Subcutaneous adipose tissue (tissue), 4 donors: Measurements from ENCODE around the gene AICDA. TPM values are rescaled to one million over a fixed set of nuclear protein-coding genes. Genes with fewer than 3 reads are reported as not detected.

Experiments
- total RNA-seq, 4 donors: library from RNA; depleted of rRNA; stranded (reverse); fragments of >200 nt; gene quantifications; one replicate each; pipeline ENCODE4 v1.1.0, GENCODE V29; 2016
- TF ChIP-seq, protein P1 (sequence below): fragments of 450-650 bp; IDR thresholded peaks from one replicate; pipeline ENCODE4 v1.5.1; 2016; ENCODE audit warnings: low read depth, mild to moderate bottlenecking, control low read depth, antibody characterized with exemption, moderate library complexity

AICDA gene
- total RNA-seq, 4 donors from 2014 or later, result 1.0 to 4.8 (median 3.9) TPM; not detected in 1

DNA sequence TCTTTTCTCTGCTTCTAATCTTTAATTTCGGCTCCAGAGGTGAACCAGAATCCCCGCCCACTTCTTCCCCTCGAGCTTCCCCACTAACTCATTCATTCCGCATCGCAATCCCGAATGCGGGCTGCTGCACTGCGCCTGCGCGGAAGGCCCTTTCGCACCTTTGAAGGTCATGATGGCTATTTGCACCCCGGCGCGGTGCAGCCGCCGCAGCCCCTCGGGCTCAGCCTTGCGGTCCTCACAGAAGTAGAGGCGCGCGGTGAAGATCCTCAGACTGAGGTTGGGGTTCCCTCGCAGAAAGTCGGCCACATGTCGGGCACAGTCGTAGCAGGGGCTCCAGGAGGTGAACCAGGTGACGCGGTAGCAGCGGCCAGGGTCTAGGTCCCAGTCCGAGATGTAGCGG lies 7.6 kb downstream of the AICDA start:
- TF ChIP-seq, protein P1, sequence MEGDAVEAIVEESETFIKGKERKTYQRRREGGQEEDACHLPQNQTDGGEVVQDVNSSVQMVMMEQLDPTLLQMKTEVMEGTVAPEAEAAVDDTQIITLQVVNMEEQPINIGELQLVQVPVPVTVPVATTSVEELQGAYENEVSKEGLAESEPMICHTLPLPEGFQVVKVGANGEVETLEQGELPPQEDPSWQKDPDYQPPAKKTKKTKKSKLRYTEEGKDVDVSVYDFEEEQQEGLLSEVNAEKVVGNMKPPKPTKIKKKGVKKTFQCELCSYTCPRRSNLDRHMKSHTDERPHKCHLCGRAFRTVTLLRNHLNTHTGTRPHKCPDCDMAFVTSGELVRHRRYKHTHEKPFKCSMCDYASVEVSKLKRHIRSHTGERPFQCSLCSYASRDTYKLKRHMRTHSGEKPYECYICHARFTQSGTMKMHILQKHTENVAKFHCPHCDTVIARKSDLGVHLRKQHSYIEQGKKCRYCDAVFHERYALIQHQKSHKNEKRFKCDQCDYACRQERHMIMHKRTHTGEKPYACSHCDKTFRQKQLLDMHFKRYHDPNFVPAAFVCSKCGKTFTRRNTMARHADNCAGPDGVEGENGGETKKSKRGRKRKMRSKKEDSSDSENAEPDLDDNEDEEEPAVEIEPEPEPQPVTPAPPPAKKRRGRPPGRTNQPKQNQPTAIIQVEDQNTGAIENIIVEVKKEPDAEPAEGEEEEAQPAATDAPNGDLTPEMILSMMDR, result no peak

DNA sequence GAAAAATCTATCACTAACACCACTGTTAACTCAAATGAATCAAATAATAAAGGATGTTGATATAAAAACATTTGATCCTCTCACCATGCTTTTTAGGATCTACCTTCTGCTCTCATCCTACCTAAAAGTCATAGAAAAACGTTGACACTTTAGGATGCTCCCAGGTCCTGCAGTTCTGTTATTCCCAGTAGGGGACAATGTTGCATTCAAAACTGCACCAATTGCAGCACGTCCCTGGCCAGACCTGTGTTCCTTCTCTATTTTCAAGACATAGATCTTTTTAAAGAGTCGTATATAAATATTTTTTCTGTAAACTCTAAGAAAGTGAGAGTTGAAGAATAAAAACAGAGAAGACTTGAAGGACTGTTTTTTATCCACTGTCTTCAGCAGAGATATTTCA lies 8.8 kb downstream of the AICDA start:
- TF ChIP-seq, protein P1, result no peak

DNA sequence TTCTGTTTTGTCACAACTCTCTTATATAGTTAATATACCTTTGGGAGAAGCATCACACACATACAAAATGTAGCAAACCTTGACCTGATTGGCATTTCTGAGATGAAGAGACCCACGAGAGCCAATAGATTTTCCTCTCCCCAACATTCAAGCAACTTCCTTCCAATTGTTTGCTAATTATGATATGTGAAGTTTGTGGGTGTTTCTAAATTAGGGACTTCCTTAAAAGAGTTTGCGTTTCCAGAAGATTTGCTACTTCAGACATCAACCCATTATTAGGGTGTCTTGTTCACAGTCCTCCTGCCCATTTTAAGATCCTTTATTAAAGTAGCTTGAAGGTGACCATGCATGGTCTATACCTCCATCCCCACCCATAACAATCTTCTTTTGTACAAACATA lies 9.4 kb downstream of the AICDA start:
- TF ChIP-seq, protein P1, result no peak

DNA sequence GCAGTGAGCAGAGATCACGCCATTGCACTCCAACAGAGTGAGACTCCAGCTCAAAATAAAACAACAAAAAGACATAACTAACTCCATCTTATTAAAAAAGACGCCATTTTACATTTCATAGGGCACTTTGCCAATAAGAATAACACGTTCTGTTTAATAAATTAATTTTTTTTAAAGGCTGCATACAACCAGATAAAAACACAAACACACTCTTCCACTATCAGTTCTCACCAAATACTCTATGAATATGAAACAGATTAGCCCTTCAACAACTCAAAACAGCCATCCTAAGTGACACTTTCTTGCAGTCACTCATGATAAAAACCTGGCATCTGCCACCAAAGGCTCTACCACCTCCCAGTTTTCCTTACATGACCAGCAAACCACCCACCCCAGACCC lies 16.1 kb downstream of the AICDA start:
- TF ChIP-seq, protein P1, result no peak

DNA sequence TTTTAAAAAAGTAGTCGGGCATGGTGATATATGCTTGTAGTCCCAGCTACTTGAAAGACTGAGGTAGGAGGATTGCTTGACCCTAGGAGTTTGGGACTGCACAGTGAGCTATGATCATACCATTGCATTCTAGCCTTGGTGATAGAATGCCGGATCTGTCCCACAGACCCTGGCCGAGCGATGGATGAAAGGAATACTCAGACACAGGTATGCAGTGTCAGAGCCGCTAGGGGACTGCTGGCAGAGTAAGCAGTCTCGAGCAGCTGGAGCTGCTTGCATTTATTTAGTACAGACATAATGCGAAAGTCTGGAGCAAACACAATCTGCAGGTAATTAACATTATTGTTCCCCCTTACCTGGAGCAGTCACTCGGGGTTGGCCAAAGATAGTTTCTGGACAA lies 18.6 kb downstream of the AICDA start:
- TF ChIP-seq, protein P1, result no peak

DNA sequence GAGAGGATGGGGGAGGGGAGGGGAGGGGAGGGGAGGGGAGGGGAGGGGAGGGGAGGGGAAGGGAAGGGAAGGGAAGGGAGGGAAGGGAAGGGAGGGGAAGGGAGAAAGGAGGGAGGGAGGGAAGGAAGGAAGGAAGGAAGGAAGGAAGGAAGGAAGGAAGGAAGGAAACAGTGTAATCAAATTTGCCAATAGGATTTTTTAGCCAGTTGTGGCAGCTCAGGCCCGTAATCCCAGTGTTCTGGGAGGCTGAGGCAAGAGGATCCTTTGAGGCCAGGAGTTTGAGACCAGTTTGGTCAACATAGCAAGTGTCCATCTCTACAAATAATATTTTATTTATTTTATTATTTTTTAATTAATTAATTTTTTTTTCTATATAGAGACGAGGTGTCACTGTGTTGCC lies 19.4 kb downstream of the AICDA start:
- TF ChIP-seq, protein P1, result no peak

DNA sequence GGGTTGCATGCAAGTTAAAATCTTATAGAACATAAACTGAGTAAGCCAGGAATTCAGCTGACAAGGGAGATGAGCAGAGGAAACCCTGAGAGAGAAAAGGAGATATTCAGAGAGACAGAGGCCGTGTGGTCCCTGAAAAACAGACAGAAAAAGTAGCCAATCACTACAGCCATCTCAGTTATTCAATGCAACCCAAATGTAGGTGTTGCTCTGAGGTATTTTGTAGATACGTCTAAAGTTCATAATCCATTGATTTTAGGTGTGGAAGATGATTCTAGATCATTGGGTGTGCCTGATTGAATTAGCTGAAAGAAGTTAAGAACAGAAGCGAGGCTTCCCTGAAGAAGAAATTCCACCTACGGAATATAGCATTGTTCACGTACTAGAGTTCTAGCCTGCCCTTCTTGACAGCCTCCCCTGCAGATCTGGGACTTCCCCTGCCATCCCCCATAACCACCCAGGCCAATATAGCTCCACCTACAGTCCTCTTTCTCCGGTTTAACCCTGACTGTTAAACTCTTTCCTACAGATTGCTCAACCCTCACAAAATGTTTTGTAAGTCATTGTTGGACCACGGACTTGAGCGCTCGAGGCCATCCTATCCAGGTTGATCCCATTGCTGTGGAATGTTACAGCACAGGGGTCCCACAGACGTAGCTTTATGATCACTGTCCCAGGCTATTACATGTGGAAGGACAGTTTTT lies 21.7 kb downstream of the AICDA start:
- TF ChIP-seq, protein P1, result no peak
